Transverse colon (tissue), 4 donors: Measurements from ENCODE around the gene TESK2.

Source experiments
- EP300 ChIP-seq: sonication (generic); formaldehyde crosslinking; IDR thresholded peaks from one replicate; pipeline ENCODE4 v1.6.1; 2017; ENCODE audit warnings: antibody characterized with exemption, low read depth
- POLR2A ChIP-seq: fragments of 450-650 bp; IDR thresholded peaks from one replicate; pipeline ENCODE4 v1.6.1; 2016; ENCODE audit warnings: antibody characterized with exemption, mild to moderate bottlenecking, moderate library complexity
- POLR2AphosphoS5 ChIP-seq, 3 donors: sonication (generic); formaldehyde crosslinking; IDR thresholded peaks; one replicate each; pipeline ENCODE4 v1.6.1; 2016; ENCODE audit warnings: antibody characterized with exemption in 3 of 3
- TF ChIP-seq, protein P1 (sequence below), 5 experiments: fragments of 200-600 bp in 3 of 5; fragments of 450-650 bp in 2 of 5; sonication (generic) in 3 of 5; IDR thresholded peaks; 1 replicate in 2 of 5; 2 replicates in 3 of 5; pipeline ENCODE4 v1.5.1; 2016 to 2017; ENCODE audit warnings: antibody characterized with exemption in 5 of 5, inconsistent platforms in 3 of 5, mild to moderate bottlenecking in 2 of 5, moderate library complexity in 1 of 5

DNA sequence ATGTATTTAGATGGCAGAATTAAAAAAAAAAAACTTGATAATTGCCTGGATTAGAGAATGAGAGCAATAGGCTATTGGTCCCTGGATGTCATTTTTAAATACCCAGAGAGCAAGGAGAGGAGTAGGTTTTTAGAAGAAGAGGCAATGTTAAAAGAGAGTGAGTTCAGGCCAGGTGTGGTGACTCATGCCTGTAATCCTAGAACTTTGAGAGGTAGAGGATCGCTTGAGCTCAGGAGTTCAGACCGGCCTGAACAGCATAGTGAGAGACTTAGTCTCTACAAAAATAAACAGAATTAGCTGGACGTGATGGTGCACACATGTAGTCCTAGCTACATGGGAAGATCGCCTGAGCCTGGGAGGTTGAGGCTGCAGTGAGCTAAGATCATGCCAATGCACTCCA is 134.8 kb downstream of the TESK2 start:
- TF ChIP-seq, protein P1, sequence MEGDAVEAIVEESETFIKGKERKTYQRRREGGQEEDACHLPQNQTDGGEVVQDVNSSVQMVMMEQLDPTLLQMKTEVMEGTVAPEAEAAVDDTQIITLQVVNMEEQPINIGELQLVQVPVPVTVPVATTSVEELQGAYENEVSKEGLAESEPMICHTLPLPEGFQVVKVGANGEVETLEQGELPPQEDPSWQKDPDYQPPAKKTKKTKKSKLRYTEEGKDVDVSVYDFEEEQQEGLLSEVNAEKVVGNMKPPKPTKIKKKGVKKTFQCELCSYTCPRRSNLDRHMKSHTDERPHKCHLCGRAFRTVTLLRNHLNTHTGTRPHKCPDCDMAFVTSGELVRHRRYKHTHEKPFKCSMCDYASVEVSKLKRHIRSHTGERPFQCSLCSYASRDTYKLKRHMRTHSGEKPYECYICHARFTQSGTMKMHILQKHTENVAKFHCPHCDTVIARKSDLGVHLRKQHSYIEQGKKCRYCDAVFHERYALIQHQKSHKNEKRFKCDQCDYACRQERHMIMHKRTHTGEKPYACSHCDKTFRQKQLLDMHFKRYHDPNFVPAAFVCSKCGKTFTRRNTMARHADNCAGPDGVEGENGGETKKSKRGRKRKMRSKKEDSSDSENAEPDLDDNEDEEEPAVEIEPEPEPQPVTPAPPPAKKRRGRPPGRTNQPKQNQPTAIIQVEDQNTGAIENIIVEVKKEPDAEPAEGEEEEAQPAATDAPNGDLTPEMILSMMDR (IDR thresholded peaks at IDR 0.05) = no peak
- no peak for TF ChIP-seq POLR2AphosphoS5 (IDR thresholded peaks at IDR 0.05)
- TF ChIP-seq EP300 = no peak
- no peak for TF ChIP-seq POLR2A
